Measurements from ENCODE around the gene RCOR2.

RCOR2 gene

DNA sequence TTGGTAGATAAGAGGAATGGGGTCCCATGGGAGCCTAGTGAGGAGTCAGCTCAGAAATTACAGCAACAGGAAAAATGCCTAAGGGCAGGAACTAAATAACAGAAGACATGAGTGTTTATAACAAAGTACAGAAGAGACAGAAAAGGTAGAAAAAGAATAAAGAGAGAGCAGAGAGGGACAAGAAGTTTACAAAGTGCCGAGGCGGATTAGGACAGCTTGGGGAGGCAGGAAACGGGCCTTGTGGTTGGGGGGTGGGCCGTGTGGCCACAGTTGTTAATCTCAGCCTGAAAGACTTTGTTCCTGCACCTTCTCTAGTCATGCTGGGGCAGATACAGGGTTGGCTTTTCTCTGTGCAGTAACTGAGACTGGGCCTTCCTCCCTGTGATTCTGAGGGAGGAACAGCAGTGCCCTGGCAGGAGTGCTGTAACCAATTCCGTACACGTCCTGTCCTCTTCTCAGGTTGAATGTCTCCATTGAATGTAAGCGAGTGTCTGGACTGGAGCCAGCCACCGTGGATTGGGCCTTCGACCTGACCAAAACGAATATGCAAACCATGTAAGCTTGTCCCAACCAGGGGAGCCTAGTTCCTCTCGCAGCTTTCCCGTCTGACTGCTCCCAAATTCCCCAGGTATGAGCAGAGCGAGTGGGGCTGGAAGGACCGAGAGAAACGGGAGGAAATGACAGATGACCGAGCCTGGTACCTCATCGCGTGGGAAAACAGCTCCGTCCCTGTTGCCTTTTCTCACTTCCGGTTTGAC lies 35.0 kb upstream of the RCOR2 start:
- H3K4me2 ChIP-seq (ENCODE audit: low read depth, low read length) = no peak overlapping the region
- H3K27me3 ChIP-seq (replicated peaks; ENCODE audit: insufficient read depth, low read length) = no peaks in the 10 kb centered on the region
- H3K4me3 ChIP-seq (ENCODE audit: low read length) = no peak overlapping the region
- H3K9me3 ChIP-seq (replicated peaks; ENCODE audit: insufficient read depth, low read length) = no peaks in the 10 kb centered on the region
- H3F3A ChIP-seq (ENCODE audit: insufficient read depth, low read length) = no peaks in the 10 kb centered on the region; the same call in 1 of the 2 replicates
- H3K4me1 ChIP-seq (ENCODE audit: low read length) = no peaks in the 10 kb centered on the region
- no peak overlapping the region for H2AFZ ChIP-seq (ENCODE audit: low read length)
- TF ChIP-seq EZH2phosphoT487 (IDR thresholded peaks at IDR 0.05; ENCODE audit: low read length) (no peak), EZH2 (optimal IDR thresholded peaks at IDR 0.05; ENCODE audit: low read depth, low read length) (no peak)
- TF ChIP-seq, protein P1, sequence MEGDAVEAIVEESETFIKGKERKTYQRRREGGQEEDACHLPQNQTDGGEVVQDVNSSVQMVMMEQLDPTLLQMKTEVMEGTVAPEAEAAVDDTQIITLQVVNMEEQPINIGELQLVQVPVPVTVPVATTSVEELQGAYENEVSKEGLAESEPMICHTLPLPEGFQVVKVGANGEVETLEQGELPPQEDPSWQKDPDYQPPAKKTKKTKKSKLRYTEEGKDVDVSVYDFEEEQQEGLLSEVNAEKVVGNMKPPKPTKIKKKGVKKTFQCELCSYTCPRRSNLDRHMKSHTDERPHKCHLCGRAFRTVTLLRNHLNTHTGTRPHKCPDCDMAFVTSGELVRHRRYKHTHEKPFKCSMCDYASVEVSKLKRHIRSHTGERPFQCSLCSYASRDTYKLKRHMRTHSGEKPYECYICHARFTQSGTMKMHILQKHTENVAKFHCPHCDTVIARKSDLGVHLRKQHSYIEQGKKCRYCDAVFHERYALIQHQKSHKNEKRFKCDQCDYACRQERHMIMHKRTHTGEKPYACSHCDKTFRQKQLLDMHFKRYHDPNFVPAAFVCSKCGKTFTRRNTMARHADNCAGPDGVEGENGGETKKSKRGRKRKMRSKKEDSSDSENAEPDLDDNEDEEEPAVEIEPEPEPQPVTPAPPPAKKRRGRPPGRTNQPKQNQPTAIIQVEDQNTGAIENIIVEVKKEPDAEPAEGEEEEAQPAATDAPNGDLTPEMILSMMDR (IDR thresholded peaks at IDR 0.05; ENCODE audit: low read length) = no peak
- H3K9me2 ChIP-seq (replicated peaks; ENCODE audit: insufficient read depth, low read length) = no peaks in the 10 kb centered on the region
- no peaks in the 10 kb centered on the region for H3K36me3 ChIP-seq (replicated peaks; ENCODE audit: insufficient read depth, low read length)
- no peak overlapping the region for H3K27ac ChIP-seq (ENCODE audit: low read length)
- no peak for DNase-seq
- H4K20me1 ChIP-seq (ENCODE audit: insufficient read depth, low read length) = no peaks in the 10 kb centered on the region
- no peak overlapping the region for H3K9ac ChIP-seq (ENCODE audit: low read length)
- no peaks in the 10 kb centered on the region; the same call in 1 of the 2 replicates for H3K79me2 ChIP-seq (ENCODE audit: low read length)

- Histone ChIP-seq H3F3A (ENCODE audit: insufficient read depth, low read length) (peaks cover 1% of the 10 kb centered on the region; the same call in 1 of the 2 replicates), H3K4me2 (ENCODE audit: low read depth, low read length) (no peak overlapping the region), H3K4me1 (ENCODE audit: low read length) (no peaks in the 10 kb centered on the region), H3K9me2 (replicated peaks; ENCODE audit: insufficient read depth, low read length) (no peaks in the 10 kb centered on the region), H3K27ac (ENCODE audit: low read length) (no peak overlapping the region), H3K36me3 (replicated peaks; ENCODE audit: insufficient read depth, low read length) (no peaks in the 10 kb centered on the region), H2AFZ (ENCODE audit: low read length) (no peak overlapping the region), H3K9me3 (replicated peaks; ENCODE audit: insufficient read depth, low read length) (no peaks in the 10 kb centered on the region), H3K79me2 (ENCODE audit: low read length) (peaks cover 48% of the 10 kb centered on the region), H3K4me3 (ENCODE audit: low read length) (no peak overlapping the region), H3K27me3 (replicated peaks; ENCODE audit: insufficient read depth, low read length) (no peaks in the 10 kb centered on the region), H3K9ac (ENCODE audit: low read length) (no peak overlapping the region), H4K20me1 (ENCODE audit: insufficient read depth, low read length) (no peaks in the 10 kb centered on the region)
- TF ChIP-seq, protein P1 (IDR thresholded peaks at IDR 0.05; ENCODE audit: low read length) = peak; percentile 60
- TF ChIP-seq EZH2phosphoT487 (IDR thresholded peaks at IDR 0.05; ENCODE audit: low read length) (no peak), EZH2 (optimal IDR thresholded peaks at IDR 0.05; ENCODE audit: low read depth, low read length) (no peak)
- peak; percentile 44 for DNase-seq
Observed at GRCh38 chr11:63945477-63946163, 28.7 kb upstream of the RCOR2 start.

- H2AFZ ChIP-seq (ENCODE audit: low read length) = no peak overlapping the region
- H4K20me1 ChIP-seq (ENCODE audit: insufficient read depth, low read length) = no peaks in the 10 kb centered on the region
- H3K9me3 ChIP-seq (replicated peaks; ENCODE audit: insufficient read depth, low read length) = no peaks in the 10 kb centered on the region
- no peak overlapping the region for H3K27ac ChIP-seq (ENCODE audit: low read length)
- H3K9ac ChIP-seq (ENCODE audit: low read length) = no peak overlapping the region
- no peaks in the 10 kb centered on the region for H3K27me3 ChIP-seq (replicated peaks; ENCODE audit: insufficient read depth, low read length)
- TF ChIP-seq, protein P1 (IDR thresholded peaks at IDR 0.05; ENCODE audit: low read length) = no peak
- peaks cover 54% of the 10 kb centered on the region for H3K79me2 ChIP-seq (ENCODE audit: low read length)
- no peaks in the 10 kb centered on the region for H3K4me1 ChIP-seq (ENCODE audit: low read length)
- H3K4me3 ChIP-seq (ENCODE audit: low read length) = no peak overlapping the region
- no peak overlapping the region for H3K4me2 ChIP-seq (ENCODE audit: low read depth, low read length)
- no peak for DNase-seq
- H3K36me3 ChIP-seq (replicated peaks; ENCODE audit: insufficient read depth, low read length) = no peaks in the 10 kb centered on the region
- H3F3A ChIP-seq (ENCODE audit: insufficient read depth, low read length) = peaks cover 5% of the 10 kb centered on the region; the same call in 1 of the 2 replicates
- no peaks in the 10 kb centered on the region for H3K9me2 ChIP-seq (replicated peaks; ENCODE audit: insufficient read depth, low read length)
Observed at GRCh38 chr11:63944987-63945386, 28.0 kb upstream of the RCOR2 start.
